Tibial nerve (tissue), 4 donors: ENCODE results near the gene NFASC.

Source experiments
- CTCF ChIP-seq, 5 experiments: fragments of 200-600 bp in 3 of 5; fragments of 450-650 bp in 2 of 5; sonication (generic) in 3 of 5; IDR thresholded peaks; one replicate each; pipeline ENCODE4 v1.5.1; 2016 to 2019; ENCODE audit warnings: antibody characterized with exemption in 5 of 5, mild to moderate bottlenecking in 3 of 5, moderate library complexity in 2 of 5
- EP300 ChIP-seq, 2 donors: sonication (generic); formaldehyde crosslinking; IDR thresholded peaks; one replicate each; pipeline ENCODE4 v1.6.1; 2017; ENCODE audit warnings: antibody characterized with exemption in 2 of 2, mild to moderate bottlenecking in 1 of 2
- POLR2A ChIP-seq, 2 donors: fragments of 450-650 bp; IDR thresholded peaks; one replicate each; pipeline ENCODE4 v1.6.1; 2017; ENCODE audit warnings: antibody characterized with exemption in 2 of 2, mild to moderate bottlenecking in 2 of 2, moderate library complexity in 2 of 2

DNA sequence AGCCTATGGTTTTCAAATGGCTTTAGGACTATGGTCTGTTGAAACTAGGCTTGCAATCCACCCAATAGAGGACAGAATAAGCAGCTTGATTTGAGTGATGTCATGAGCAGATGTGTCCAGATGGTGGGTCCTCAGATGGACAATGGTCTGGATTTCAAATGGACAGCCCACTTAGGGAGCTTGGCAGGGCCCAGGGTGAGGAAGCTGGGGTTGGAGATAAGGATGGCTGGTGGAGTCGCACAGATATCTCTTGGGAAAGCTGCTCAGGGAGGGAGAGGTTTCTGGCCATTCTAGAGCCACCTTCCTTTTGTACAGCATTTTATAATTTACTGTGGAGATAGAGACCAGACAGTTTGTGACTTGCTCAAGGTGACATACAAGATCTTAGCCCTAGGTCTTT is 55.0 kb downstream of the NFASC start:
- TF ChIP-seq CTCF (IDR thresholded peaks at IDR 0.05), result no peak
- TF ChIP-seq POLR2A (IDR thresholded peaks at IDR 0.05), result no peak
- TF ChIP-seq EP300 (IDR thresholded peaks at IDR 0.05), result no peak
